ENCODE measurements around the gene PRDM15.

PRDM15 gene

GRCh38 chr21:41894922-41895557, 15.9 kb upstream of the PRDM15 start:
- no peak for TF ChIP-seq CTCF (IDR thresholded peaks at IDR 0.05; ENCODE audit: low read depth, low read length, missing control alignments)
- no peak overlapping the region for H3K4me3 ChIP-seq (ENCODE audit: low read depth, low read length)
- no peak for DNase-seq (ENCODE audit: low read depth)

- DNase-seq (ENCODE audit: low read depth): no peak
- no peak for TF ChIP-seq CTCF (IDR thresholded peaks at IDR 0.05; ENCODE audit: low read depth, low read length, missing control alignments)
These were observed 15.4 kb upstream of the PRDM15 start for GRCh38 chr21:41894511-41894910.

GRCh38 chr21:41892726-41893125, 13.6 kb upstream of the PRDM15 start:
- DNase-seq (ENCODE audit: low read depth): no peak
- no peak overlapping the region for H3K4me3 ChIP-seq (ENCODE audit: low read depth, low read length)
- no peak for TF ChIP-seq CTCF (IDR thresholded peaks at IDR 0.05; ENCODE audit: low read depth, low read length, missing control alignments)

More at GRCh38 chr21:41894511-41894910, 15.4 kb upstream of the PRDM15 start:
- no peak overlapping the region for H3K4me3 ChIP-seq (ENCODE audit: low read depth, low read length)

- DNase-seq (ENCODE audit: low read depth): no peak
These were observed 12.0 kb upstream of the PRDM15 start for GRCh38 chr21:41891132-41891531.

GRCh38 chr21:41890355-41890754, 11.2 kb upstream of the PRDM15 start:
- TF ChIP-seq CTCF (IDR thresholded peaks at IDR 0.05; ENCODE audit: low read depth, low read length, missing control alignments): no peak
- no peak for DNase-seq (ENCODE audit: low read depth)
- no peak overlapping the region for H3K4me3 ChIP-seq (ENCODE audit: low read depth, low read length)

More at GRCh38 chr21:41891132-41891531, 12.0 kb upstream of the PRDM15 start:
- no peak for TF ChIP-seq CTCF (IDR thresholded peaks at IDR 0.05; ENCODE audit: low read depth, low read length, missing control alignments)
- H3K4me3 ChIP-seq (ENCODE audit: low read depth, low read length): no peak overlapping the region

GRCh38 chr21:41888749-41889376, 9.7 kb upstream of the PRDM15 start:
- DNase-seq (ENCODE audit: low read depth): no peak
- no peak for TF ChIP-seq CTCF (IDR thresholded peaks at IDR 0.05; ENCODE audit: low read depth, low read length, missing control alignments)
- H3K4me3 ChIP-seq (ENCODE audit: low read depth, low read length): no peak overlapping the region

- no peak for TF ChIP-seq CTCF (IDR thresholded peaks at IDR 0.05; ENCODE audit: low read depth, low read length, missing control alignments)
- no peak for DNase-seq (ENCODE audit: low read depth)
- H3K4me3 ChIP-seq (ENCODE audit: low read depth, low read length): no peak overlapping the region
These were observed 8.5 kb upstream of the PRDM15 start for GRCh38 chr21:41887667-41888066.
